GM13977 (cell line): ENCODE measurements around the gene PAAF1.

Source experiments
- DNase-seq: peaks from one replicate; pipeline ENCODE4 v3.0.0; 2012; ENCODE audit warnings: low spot score
- CTCF ChIP-seq: IDR thresholded peaks from 2 replicates; pipeline ENCODE4 v1.5.1; 2012; ENCODE audit warnings: mild to moderate bottlenecking, control low read depth; ENCODE audit not compliant: insufficient read depth; ENCODE audit errors: extremely low read depth, missing control alignments
- in situ Hi-C: fragments of 300-500 bp; cut with MboI; formaldehyde crosslinking; loops from one replicate; pipeline ENCODE4 v1.12.0; 2022; ENCODE audit warnings: low sequenced_read_pairs, low pct_unique_long_range_greater_than_20kb, mixed read lengths, inconsistent platforms; ENCODE audit not compliant: unreplicated experiment

The PAAF1 gene

GRCh38 chr11:73980001-73980961 is 103.5 kb downstream of the PAAF1 start:
- in situ Hi-C loops: no loop called here
- peak; percentile 88 for DNase-seq

More at GRCh38 chr11:73980001-73980961, 103.5 kb downstream of the PAAF1 start:
- TF ChIP-seq CTCF: no peak
